Stomach (tissue), 9 donors: Measurements from ENCODE around the gene PIEZO2. TPM values are rescaled to one million over a fixed set of nuclear protein-coding genes. Genes with fewer than 3 reads are reported as not detected.

ENCODE experiments used
- DNase-seq, 2 donors: peaks; one replicate each; pipeline versions ENCODE4 v3.0.0 to v3.0.0-alpha.2; 2013 to 2019
- H3K27ac ChIP-seq, 5 donors: fragments of 200-600 bp in 4 of 5; sonication (generic) in 4 of 5; one replicate each; pipeline ENCODE4 v1.5.1; 2013 to 2019; ENCODE audit warnings: mild to moderate bottlenecking in 1 of 5, moderate library complexity in 1 of 5
- H3K27me3 ChIP-seq, 3 donors: fragments of 200-600 bp; sonication (generic); one replicate each; pipeline ENCODE4 v1.5.1; 2017 to 2019; ENCODE audit warnings: mixed run types in 1 of 3
- H3K36me3 ChIP-seq, 4 donors: fragments of 200-600 bp; sonication (generic); 1 replicate in 3 of 4; 2 replicates in 1 of 4; pipeline ENCODE4 v1.5.1; 2016 to 2019
- H3K4me1 ChIP-seq, 4 donors: fragments of 200-600 bp; sonication (generic); one replicate each; pipeline ENCODE4 v1.5.1; 2016 to 2019
- H3K4me3 ChIP-seq, 4 donors: fragments of 200-600 bp; sonication (generic) in 3 of 4; one replicate each; pipeline ENCODE4 v1.5.1; 2016 to 2019; ENCODE audit warnings: mild to moderate bottlenecking in 1 of 4
- H3K9me3 ChIP-seq, 4 donors: fragments of 200-600 bp; sonication (generic); one replicate each; pipeline ENCODE4 v1.5.1; 2016 to 2019
- CTCF ChIP-seq, 7 experiments: fragments of 450-650 bp in 4 of 7; fragments of 200-600 bp in 3 of 7; sonication (generic) in 3 of 7; IDR thresholded peaks; one replicate each; pipeline ENCODE4 v1.5.1; 2016 to 2019; ENCODE audit warnings: antibody characterized with exemption in 7 of 7, control low read depth in 2 of 7, mild to moderate bottlenecking in 1 of 7
- EP300 ChIP-seq: sonication (generic); formaldehyde crosslinking; IDR thresholded peaks from one replicate; pipeline ENCODE4 v1.6.1; 2017; ENCODE audit warnings: antibody characterized with exemption
- POLR2A ChIP-seq, 4 donors: fragments of 450-650 bp; IDR thresholded peaks; one replicate each; pipeline ENCODE4 v1.6.1; 2016; ENCODE audit warnings: antibody characterized with exemption in 4 of 4, control low read depth in 2 of 4, mild to moderate bottlenecking in 1 of 4, moderate library complexity in 1 of 4
- POLR2AphosphoS5 ChIP-seq, 3 donors: sonication (generic); formaldehyde crosslinking; IDR thresholded peaks; one replicate each; pipeline ENCODE4 v1.6.1; 2016; ENCODE audit warnings: antibody characterized with exemption in 3 of 3
- WGBS, 5 donors: extraction: QIAGEN DNeasy Blood & Tissue Kit in 3 of 5; methylation state at CpG; one replicate each; pipeline versions ENCODE4 v1.1.5 to v1.1.7; 2013 to 2018; 5-methylcytosine and 5-hydroxymethylcytosine counted together
- intact Hi-C: fragments of 100-400 bp; cut with DNase I; formaldehyde crosslinking; loops from one replicate; pipeline ENCODE4 v1.15.1; 2023; ENCODE audit warnings: low total_unique reads
- polyA plus RNA-seq, 3 donors: library from polyadenylated mRNA; stranded (reverse); fragments of 200-250 nt; gene quantifications; one replicate each; pipeline ENCODE4 v1.2.3, GENCODE V29; 2013
- total RNA-seq, 5 donors: library from RNA; depleted of rRNA; stranded (reverse); fragments of >200 nt; gene quantifications; one replicate each; pipeline versions ENCODE4 v1.1.0 to v1.2.3, GENCODE V29; 2014 to 2016
- donor health status: healthy with polysubstance abuse.
- donor health status: Bipolar disorder and iron deficiency.
- donor health status: healthy.

Gene PIEZO2
- total and polyA plus RNA-seq, 8 donors = 0.30 to 45.3 (median 2.5) TPM

DNA sequence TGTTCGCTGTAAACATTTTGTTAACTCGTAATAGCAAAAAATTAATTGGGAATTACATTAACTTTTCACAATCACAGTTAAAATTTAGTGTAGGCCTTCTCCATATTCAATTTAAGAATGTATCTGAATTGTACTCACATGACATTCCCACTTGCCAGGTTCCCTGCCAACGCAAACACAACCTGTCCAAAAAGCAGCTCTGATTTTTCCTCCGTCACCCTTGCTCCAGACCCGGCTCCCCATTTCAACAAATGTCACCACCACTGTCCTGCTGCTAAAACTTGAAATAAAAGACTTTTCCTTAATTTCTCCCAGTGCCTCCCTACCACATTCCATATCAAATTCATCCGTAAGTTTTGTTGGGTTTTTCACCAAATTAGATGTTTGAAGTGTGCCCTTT lies 120.3 kb downstream of the PIEZO2 start:
- H3K4me3 ChIP-seq = no peak overlapping the region
- H3K27ac ChIP-seq = no peak overlapping the region
- H3K9me3 ChIP-seq = no peaks in the 10 kb centered on the region
- no peaks in the 10 kb centered on the region for H3K36me3 ChIP-seq
- TF ChIP-seq POLR2A (IDR thresholded peaks at IDR 0.05) = no peak
- TF ChIP-seq POLR2AphosphoS5 (IDR thresholded peaks at IDR 0.05) = no peak
- TF ChIP-seq CTCF (IDR thresholded peaks at IDR 0.05) = no peak
- no peak for TF ChIP-seq EP300
- no peaks in the 10 kb centered on the region for H3K27me3 ChIP-seq
- no peaks in the 10 kb centered on the region for H3K4me1 ChIP-seq
- no peak for DNase-seq
- intact Hi-C loops = no loop called here
- 84 to 88% (median 87%) methylated on average over 6 of the region's 6 CpGs for WGBS, 5 donors

- Histone ChIP-seq H3K27ac (no peak overlapping the region), H3K4me3 (no peak overlapping the region), H3K36me3 (no peaks in the 10 kb centered on the region), H3K9me3 (no peaks in the 10 kb centered on the region), H3K27me3 (no peaks in the 10 kb centered on the region), H3K4me1 (no peaks in the 10 kb centered on the region)
- TF ChIP-seq EP300 (no peak), POLR2AphosphoS5 (IDR thresholded peaks at IDR 0.05) (no peak), POLR2A (IDR thresholded peaks at IDR 0.05) (no peak), CTCF (IDR thresholded peaks at IDR 0.05) (no peak)
- intact Hi-C loops = no loop called here
- no peak for DNase-seq
- WGBS, 5 donors = 48 to 64% (median 55%) methylated on average over 4 of the region's 4 CpGs
These were observed 121.5 kb downstream of the PIEZO2 start for GRCh38 chr18:11027862-11028261.

DNA sequence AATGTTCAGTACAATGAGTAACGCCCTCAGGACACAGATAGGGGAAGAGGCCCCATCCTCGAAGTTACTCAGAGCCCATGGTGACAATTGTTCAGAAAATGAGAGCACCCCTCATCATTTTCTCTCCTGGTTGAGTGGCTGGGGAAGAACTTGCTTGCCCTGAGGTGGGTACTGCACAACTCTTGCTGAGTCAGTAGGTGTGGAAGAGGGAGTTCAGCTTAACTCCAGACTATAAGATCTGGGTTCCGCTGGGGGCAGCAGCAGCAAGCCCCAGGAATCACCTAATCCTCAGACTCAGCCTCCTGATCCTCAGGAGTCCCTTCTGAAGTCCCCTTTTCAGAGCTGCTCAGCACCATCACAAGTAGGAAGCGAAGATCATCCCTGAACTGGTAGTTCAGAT lies 123.7 kb downstream of the PIEZO2 start:
- no peaks in the 10 kb centered on the region for H3K36me3 ChIP-seq
- TF ChIP-seq EP300 (no peak), CTCF (IDR thresholded peaks at IDR 0.05) (no peak), POLR2A (IDR thresholded peaks at IDR 0.05) (no peak), POLR2AphosphoS5 (IDR thresholded peaks at IDR 0.05) (no peak)
- no peak overlapping the region for H3K4me3 ChIP-seq
- 74 to 93% (median 77%) methylated on average over 4 of the region's 4 CpGs for WGBS, 5 donors
- DNase-seq = no peak
- no peak overlapping the region for H3K27ac ChIP-seq
- H3K4me1 ChIP-seq = no peaks in the 10 kb centered on the region
- intact Hi-C loops = no loop called here
- no peaks in the 10 kb centered on the region for H3K9me3 ChIP-seq
- no peaks in the 10 kb centered on the region for H3K27me3 ChIP-seq

GRCh38 chr18:11024928-11025669 lies 124.3 kb downstream of the PIEZO2 start:
- WGBS, 5 donors = 84 to 91% (median 87%) methylated on average over 13 of the region's 13 CpGs
- no peak for TF ChIP-seq POLR2A (IDR thresholded peaks at IDR 0.05)
- Histone ChIP-seq H3K4me1 (no peaks in the 10 kb centered on the region), H3K4me3 (no peak overlapping the region), H3K27me3 (no peaks in the 10 kb centered on the region), H3K36me3 (no peaks in the 10 kb centered on the region), H3K27ac (no peak overlapping the region), H3K9me3 (no peaks in the 10 kb centered on the region)
- DNase-seq = no peak
- intact Hi-C loops = no loop called here

- H3K36me3 ChIP-seq = no peaks in the 10 kb centered on the region
- no peak overlapping the region for H3K27ac ChIP-seq
- H3K9me3 ChIP-seq = no peaks in the 10 kb centered on the region
- intact Hi-C loops = no loop called here
- H3K4me3 ChIP-seq = no peak overlapping the region
- TF ChIP-seq POLR2AphosphoS5 (IDR thresholded peaks at IDR 0.05) (no peak), POLR2A (IDR thresholded peaks at IDR 0.05) (no peak), EP300 (no peak), CTCF (IDR thresholded peaks at IDR 0.05) (no peak)
- no peak for DNase-seq
- no peaks in the 10 kb centered on the region for H3K4me1 ChIP-seq
- H3K27me3 ChIP-seq = no peaks in the 10 kb centered on the region
- WGBS, 5 donors = 73 to 81% (median 79%) methylated on average over 7 to 8 of the region's 8 CpGs
These were observed 127.9 kb downstream of the PIEZO2 start for GRCh38 chr18:11021477-11021876.
